IMR-90 (cell line): ENCODE data around the gene MAPK8IP1.

Source experiments
- FOS ChIP-seq: fragments of 150-350 bp; IDR thresholded peaks from 2 replicates; pipeline ENCODE4 v1.6.1; 2016; ENCODE audit warnings: low read depth, low read length
- MXI1 ChIP-seq: IDR thresholded peaks from 2 replicates; pipeline ENCODE4 v1.6.1; 2012; ENCODE audit warnings: low read depth, mild to moderate bottlenecking, low read length, moderate library complexity, borderline replicate concordance
- NFE2L2 ChIP-seq: fragments of 150-350 bp; IDR thresholded peaks from 2 replicates; pipeline ENCODE4 v1.6.1; 2016; ENCODE audit warnings: low read depth, mild to moderate bottlenecking, low read length
- POLR2A ChIP-seq: IDR thresholded peaks from 2 replicates; pipeline ENCODE4 v1.6.1; 2012; ENCODE audit warnings: mild to moderate bottlenecking, low read depth, low read length
- RCOR1 ChIP-seq: IDR thresholded peaks from 2 replicates; pipeline ENCODE4 v1.6.1; 2012; ENCODE audit warnings: mild to moderate bottlenecking, low read length, improper control_type of control experiment; ENCODE audit not compliant: insufficient replicate concordance
- RFX5 ChIP-seq: IDR thresholded peaks from 2 replicates; pipeline ENCODE4 v1.8.0; 2012; ENCODE audit warnings: low read depth, mild to moderate bottlenecking, low read length, moderate library complexity
- TF ChIP-seq, protein P1 (sequence below): conservative IDR thresholded peaks from 2 replicates; pipeline ENCODE4 v1.5.1; 2012; ENCODE audit warnings: mild to moderate bottlenecking, low read depth, low read length, improper control_type of control experiment

- TF ChIP-seq RCOR1 (no peak), POLR2A (no peak), NFE2L2 (no peak), FOS (no peak), MXI1 (no peak), RFX5 (no peak)
- TF ChIP-seq, protein P1, sequence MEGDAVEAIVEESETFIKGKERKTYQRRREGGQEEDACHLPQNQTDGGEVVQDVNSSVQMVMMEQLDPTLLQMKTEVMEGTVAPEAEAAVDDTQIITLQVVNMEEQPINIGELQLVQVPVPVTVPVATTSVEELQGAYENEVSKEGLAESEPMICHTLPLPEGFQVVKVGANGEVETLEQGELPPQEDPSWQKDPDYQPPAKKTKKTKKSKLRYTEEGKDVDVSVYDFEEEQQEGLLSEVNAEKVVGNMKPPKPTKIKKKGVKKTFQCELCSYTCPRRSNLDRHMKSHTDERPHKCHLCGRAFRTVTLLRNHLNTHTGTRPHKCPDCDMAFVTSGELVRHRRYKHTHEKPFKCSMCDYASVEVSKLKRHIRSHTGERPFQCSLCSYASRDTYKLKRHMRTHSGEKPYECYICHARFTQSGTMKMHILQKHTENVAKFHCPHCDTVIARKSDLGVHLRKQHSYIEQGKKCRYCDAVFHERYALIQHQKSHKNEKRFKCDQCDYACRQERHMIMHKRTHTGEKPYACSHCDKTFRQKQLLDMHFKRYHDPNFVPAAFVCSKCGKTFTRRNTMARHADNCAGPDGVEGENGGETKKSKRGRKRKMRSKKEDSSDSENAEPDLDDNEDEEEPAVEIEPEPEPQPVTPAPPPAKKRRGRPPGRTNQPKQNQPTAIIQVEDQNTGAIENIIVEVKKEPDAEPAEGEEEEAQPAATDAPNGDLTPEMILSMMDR = no peak
Measured at GRCh38 chr11:45900916-45901617, 15.6 kb downstream of the MAPK8IP1 start.
